GM19240 (cell line): ENCODE measurements around the gene CXCL12.

Source experiments
- DNase-seq: peaks from one replicate; pipeline ENCODE4 v3.0.0; 2011; ENCODE audit warnings: low spot score; ENCODE audit not compliant: insufficient read length

CXCL12 gene

GRCh38 chr10:44364566-44364965 is 20.3 kb downstream of the CXCL12 start:
- DNase-seq = no peak

- DNase-seq = no peak
Measured at GRCh38 chr10:44363716-44364115, 21.2 kb downstream of the CXCL12 start.

GRCh38 chr10:44362866-44363711 is 21.8 kb downstream of the CXCL12 start:
- DNase-seq = no peak

- no peak for DNase-seq
Measured at GRCh38 chr10:44361109-44361508, 23.8 kb downstream of the CXCL12 start.

GRCh38 chr10:44358080-44358771 is 26.7 kb downstream of the CXCL12 start:
- DNase-seq = no peak

- no peak for DNase-seq
Measured at GRCh38 chr10:44357023-44357540, 27.8 kb downstream of the CXCL12 start.

GRCh38 chr10:44356139-44357022 is 28.5 kb downstream of the CXCL12 start:
- no peak for DNase-seq

GRCh38 chr10:44355630-44356029 is 29.3 kb downstream of the CXCL12 start:
- DNase-seq = no peak

- no peak for DNase-seq
Measured at GRCh38 chr10:44354771-44355170, 30.1 kb downstream of the CXCL12 start.

- no peak for DNase-seq
Measured at GRCh38 chr10:44353721-44354120, 31.2 kb downstream of the CXCL12 start.

GRCh38 chr10:44353128-44353390 is 31.8 kb downstream of the CXCL12 start:
- DNase-seq = no peak

- DNase-seq = no peak
Measured at GRCh38 chr10:44352316-44353127, 32.4 kb downstream of the CXCL12 start.

- DNase-seq = no peak
Measured at GRCh38 chr10:44348496-44348895, 36.4 kb downstream of the CXCL12 start.

GRCh38 chr10:44347609-44348400 is 37.1 kb downstream of the CXCL12 start:
- no peak for DNase-seq

- DNase-seq = no peak
Measured at GRCh38 chr10:44344727-44345126, 40.2 kb downstream of the CXCL12 start.

- no peak for DNase-seq
Measured at GRCh38 chr10:44343843-44344242, 41.1 kb downstream of the CXCL12 start.

- DNase-seq = no peak
Measured at GRCh38 chr10:44341886-44342285, 43.0 kb downstream of the CXCL12 start.

GRCh38 chr10:44340557-44340956 is 44.3 kb downstream of the CXCL12 start:
- no peak for DNase-seq

GRCh38 chr10:44339218-44339617 is 45.7 kb downstream of the CXCL12 start:
- no peak for DNase-seq

- no peak for DNase-seq
Measured at GRCh38 chr10:44337081-44337480, 47.8 kb downstream of the CXCL12 start.
